CD4-positive, alpha-beta T cell treated with Interleukin-4 for 1 hour (primary cell): ENCODE data around the gene GP1BB.

Source experiments
- DNase-seq, 2 donors: peaks; one replicate each; pipeline ENCODE4 v3.0.0-alpha.2; 2020 to 2022

The GP1BB gene

GRCh38 chr22:19756288-19757128 lies 33.2 kb downstream of the GP1BB start:
- peak; percentile 67 to 70 for DNase-seq

- DNase-seq, result no peak
These were observed 34.0 kb downstream of the GP1BB start for GRCh38 chr22:19757140-19757984.

GRCh38 chr22:19757985-19758895 lies 34.9 kb downstream of the GP1BB start:
- no peak for DNase-seq

GRCh38 chr22:19758896-19759426 lies 35.6 kb downstream of the GP1BB start:
- no peak for DNase-seq

- no peak for DNase-seq
These were observed 36.2 kb downstream of the GP1BB start for GRCh38 chr22:19759427-19760057.

GRCh38 chr22:19760058-19760950 lies 37.0 kb downstream of the GP1BB start, which contains the start of gene TBX1:
TSS of gene TBX1 (plus strand) at chr22:19760778. CDS start at chr22:19760844, 66 bp downstream.
- DNase-seq, result no peak

GRCh38 chr22:19760951-19761724 lies 37.8 kb downstream of the GP1BB start:
- DNase-seq, result no peak

GRCh38 chr22:19761725-19762567 lies 38.6 kb downstream of the GP1BB start:
- DNase-seq, result no peak

- DNase-seq, result no peak
These were observed 39.5 kb downstream of the GP1BB start for GRCh38 chr22:19762568-19763457.

- no peak for DNase-seq
These were observed 40.3 kb downstream of the GP1BB start for GRCh38 chr22:19763458-19764298.

GRCh38 chr22:19764299-19764593 lies 40.9 kb downstream of the GP1BB start:
- no peak for DNase-seq

GRCh38 chr22:19764636-19765476 lies 41.5 kb downstream of the GP1BB start:
- no peak for DNase-seq

GRCh38 chr22:19765477-19766239 lies 42.3 kb downstream of the GP1BB start:
- DNase-seq, result no peak

GRCh38 chr22:19766240-19766510 lies 42.8 kb downstream of the GP1BB start:
- no peak for DNase-seq

- peak; percentile 44 to 45 for DNase-seq
These were observed 43.4 kb downstream of the GP1BB start for GRCh38 chr22:19766511-19767426.
